ENCODE measurements around the gene TBC1D14.

DNA sequence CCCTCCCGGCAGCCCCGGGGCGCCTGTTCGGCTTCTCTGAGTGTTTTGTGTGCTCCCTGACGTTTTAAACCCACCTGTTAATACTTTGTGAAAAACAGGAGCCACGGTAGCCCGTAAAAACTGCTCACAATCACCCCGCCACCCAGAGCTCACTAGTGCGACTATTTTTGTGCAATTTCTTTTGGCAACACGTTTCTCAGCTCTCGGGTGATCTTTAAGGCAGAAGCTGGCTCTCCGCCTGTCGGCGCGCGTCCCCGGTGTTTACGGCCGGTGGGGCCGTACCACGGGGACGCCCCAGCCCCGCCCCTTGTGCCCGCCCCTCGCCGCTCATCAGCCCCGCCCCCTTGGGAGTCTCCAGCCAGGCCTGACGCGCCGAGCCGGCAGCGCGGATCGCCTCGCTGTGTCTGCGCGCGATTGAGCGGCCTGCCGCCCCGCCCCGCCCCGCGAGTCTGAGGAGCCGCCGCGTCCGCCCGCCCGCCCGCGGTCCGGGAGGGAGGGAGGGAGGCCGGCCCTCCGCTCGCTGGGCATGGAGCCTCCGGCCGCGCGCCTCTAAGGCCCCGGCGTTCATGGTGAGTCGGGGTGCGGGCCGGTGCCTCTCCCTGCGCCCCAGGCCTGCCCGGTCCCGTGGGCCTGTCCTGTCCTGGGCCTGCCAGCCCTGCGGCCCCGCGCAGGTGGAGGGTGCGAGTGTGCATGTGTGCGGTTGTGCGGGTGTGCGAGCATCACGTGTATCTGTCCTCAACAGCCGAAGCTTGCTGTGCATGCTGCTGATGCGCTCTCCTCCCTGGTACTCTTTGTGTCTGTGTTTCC, 77.4 kb downstream of the TBC1D14 start:
- TF ChIP-seq CEBPG (CRISPR knock-in tag; IDR thresholded peaks at IDR 0.05) = no peak
- TF ChIP-seq CEBPG (tag; conservative IDR thresholded peaks at IDR 0.05 in 1 of 2, IDR thresholded peaks at IDR 0.05 in 1 of 2) = no peak
- TF ChIP-seq RCOR1 (IDR thresholded peaks at IDR 0.05; ENCODE audit: borderline replicate concordance in 1 of 2, low read depth in 2 of 2, low read length in 2 of 2) = no peak

All from K562 (cell line).